Body of pancreas (tissue), 4 donors: ENCODE measurements around the gene CC2D2B. TPM values are rescaled to one million over a fixed set of nuclear protein-coding genes. Genes with fewer than 3 reads are reported as not detected.

Experiments used
- ATAC-seq: fragments of 150-250 bp; one replicate; pipeline ENCODE4 v1.9.1; 2016
- DNase-seq, 4 donors: peaks; one replicate each; pipeline ENCODE4 v3.0.0-alpha.2; 2019
- H3K27ac ChIP-seq, 4 donors: fragments of 200-600 bp; sonication (generic); 1 replicate in 3 of 4; 2 replicates in 1 of 4; pipeline versions ENCODE4 v1.5.1 to v1.6.1; 2016 to 2019; ENCODE audit warnings: mild to moderate bottlenecking in 1 of 4, mixed read lengths in 1 of 4, moderate library complexity in 1 of 4
- H3K27me3 ChIP-seq, 2 donors: fragments of 200-600 bp; sonication (generic); one replicate each; pipeline ENCODE4 v1.6.0; 2016; ENCODE audit warnings: mild to moderate bottlenecking in 1 of 2
- H3K36me3 ChIP-seq, 2 donors: fragments of 200-600 bp; sonication (generic); replicated peaks in 1 of 2; 2 replicates each; pipeline ENCODE4 v1.5.1; 2016; ENCODE audit warnings: low read depth in 2 of 2; ENCODE audit not compliant: insufficient read depth in 1 of 2
- H3K4me1 ChIP-seq: fragments of 200-600 bp; sonication (generic); one replicate; pipeline ENCODE4 v1.6.0; 2016
- H3K4me3 ChIP-seq, 2 donors: fragments of 200-600 bp; sonication (generic); 1 replicate in 1 of 2; 2 replicates in 1 of 2; pipeline ENCODE4 v1.5.1; 2016 to 2019
- H3K9me3 ChIP-seq, 3 donors: fragments of 200-600 bp; sonication (generic); 1 replicate in 2 of 3; 2 replicates in 1 of 3; pipeline ENCODE4 v1.5.1; 2016
- POLR2A ChIP-seq, 3 donors: fragments of 450-650 bp; IDR thresholded peaks; one replicate each; pipeline ENCODE4 v1.6.1; 2016; ENCODE audit warnings: antibody characterized with exemption in 3 of 3, mild to moderate bottlenecking in 2 of 3
- WGBS, 2 donors: methylation state at CpG; one replicate each; pipeline ENCODE4 v1.1.5; 2017; 5-methylcytosine and 5-hydroxymethylcytosine counted together
- intact Hi-C: fragments of 100-400 bp; cut with DNase I; formaldehyde crosslinking; loops from one replicate; pipeline ENCODE4 v1.15.1; 2023
- total RNA-seq, 2 donors: library from RNA; depleted of rRNA; stranded (reverse); fragments of >200 nt; gene quantifications; one replicate each; pipeline ENCODE4 v1.1.0, GENCODE V29; 2016
- TF ChIP-seq, protein P1 (sequence below), 7 experiments: fragments of 450-650 bp in 4 of 7; fragments of 200-600 bp in 3 of 7; sonication (generic) in 3 of 7; IDR thresholded peaks; one replicate each; pipeline ENCODE4 v1.5.1; 2016 to 2019; ENCODE audit warnings: antibody characterized with exemption in 7 of 7

CC2D2B gene
- total RNA-seq, 2 donors from 2014 or later = 0.99 to 3.4 TPM

DNA sequence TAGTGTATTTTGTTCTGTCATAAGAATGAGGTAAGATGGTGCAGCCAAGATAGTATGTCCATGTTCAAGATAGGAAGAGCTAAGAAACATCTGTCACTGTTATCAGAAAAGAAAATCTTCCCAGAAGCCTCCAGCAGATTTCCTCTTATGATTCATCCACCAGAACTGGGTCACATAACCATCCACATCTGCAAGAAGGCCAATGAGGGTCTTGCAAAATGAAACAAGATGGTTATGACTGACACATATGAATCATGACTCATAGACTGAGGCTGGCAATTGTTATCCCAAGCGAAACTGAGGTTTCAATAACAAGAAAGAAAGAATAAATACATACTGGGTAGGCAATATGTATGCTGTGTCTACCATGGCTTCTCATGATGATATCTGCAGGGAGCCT is 165.9 kb downstream of the CC2D2B start:
- Histone ChIP-seq H3K36me3 (no peaks in the 10 kb centered on the region), H3K27me3 (no peaks in the 10 kb centered on the region), H3K4me1 (no peaks in the 10 kb centered on the region), H3K9me3 (no peaks in the 10 kb centered on the region), H3K4me3 (no peak overlapping the region), H3K27ac (no peak overlapping the region)
- TF ChIP-seq, protein P1, sequence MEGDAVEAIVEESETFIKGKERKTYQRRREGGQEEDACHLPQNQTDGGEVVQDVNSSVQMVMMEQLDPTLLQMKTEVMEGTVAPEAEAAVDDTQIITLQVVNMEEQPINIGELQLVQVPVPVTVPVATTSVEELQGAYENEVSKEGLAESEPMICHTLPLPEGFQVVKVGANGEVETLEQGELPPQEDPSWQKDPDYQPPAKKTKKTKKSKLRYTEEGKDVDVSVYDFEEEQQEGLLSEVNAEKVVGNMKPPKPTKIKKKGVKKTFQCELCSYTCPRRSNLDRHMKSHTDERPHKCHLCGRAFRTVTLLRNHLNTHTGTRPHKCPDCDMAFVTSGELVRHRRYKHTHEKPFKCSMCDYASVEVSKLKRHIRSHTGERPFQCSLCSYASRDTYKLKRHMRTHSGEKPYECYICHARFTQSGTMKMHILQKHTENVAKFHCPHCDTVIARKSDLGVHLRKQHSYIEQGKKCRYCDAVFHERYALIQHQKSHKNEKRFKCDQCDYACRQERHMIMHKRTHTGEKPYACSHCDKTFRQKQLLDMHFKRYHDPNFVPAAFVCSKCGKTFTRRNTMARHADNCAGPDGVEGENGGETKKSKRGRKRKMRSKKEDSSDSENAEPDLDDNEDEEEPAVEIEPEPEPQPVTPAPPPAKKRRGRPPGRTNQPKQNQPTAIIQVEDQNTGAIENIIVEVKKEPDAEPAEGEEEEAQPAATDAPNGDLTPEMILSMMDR (IDR thresholded peaks at IDR 0.05) = no peak
- TF ChIP-seq POLR2A (IDR thresholded peaks at IDR 0.05) = no peak
- ATAC-seq = no peak
- intact Hi-C loops = no loop called here
- DNase-seq = no peak
- 81 to 87% methylated on average over 1 of the region's 1 CpG for WGBS, 2 donors

GRCh38 chr10:96074776-96075175 is 167.0 kb downstream of the CC2D2B start:
- intact Hi-C loops = no loop called here
- WGBS, 2 donors = 95 to 100% methylated on average over 3 of the region's 3 CpGs

GRCh38 chr10:96075977-96076376 is 168.2 kb downstream of the CC2D2B start:
- H3K9me3 ChIP-seq = no peaks in the 10 kb centered on the region
- H3K36me3 ChIP-seq = no peaks in the 10 kb centered on the region
- H3K27me3 ChIP-seq = no peaks in the 10 kb centered on the region
- no peak for ATAC-seq
- no peaks in the 10 kb centered on the region for H3K4me1 ChIP-seq
- intact Hi-C loops = no loop called here
- no peak for DNase-seq
- H3K4me3 ChIP-seq = no peak overlapping the region
- no peak overlapping the region for H3K27ac ChIP-seq
- 39 to 57% methylated on average over 2 of the region's 2 CpGs for WGBS, 2 donors
- TF ChIP-seq, protein P1 (IDR thresholded peaks at IDR 0.05) = no peak
- TF ChIP-seq POLR2A (IDR thresholded peaks at IDR 0.05) = no peak

More at GRCh38 chr10:96074776-96075175, 167.0 kb downstream of the CC2D2B start:
- Histone ChIP-seq H3K9me3 (no peaks in the 10 kb centered on the region), H3K27me3 (no peaks in the 10 kb centered on the region), H3K4me1 (no peaks in the 10 kb centered on the region), H3K36me3 (no peaks in the 10 kb centered on the region), H3K27ac (no peak overlapping the region), H3K4me3 (no peak overlapping the region)
- ATAC-seq = no peak
- TF ChIP-seq, protein P1 (IDR thresholded peaks at IDR 0.05) = no peak
- no peak for TF ChIP-seq POLR2A (IDR thresholded peaks at IDR 0.05)
- DNase-seq = no peak

DNA sequence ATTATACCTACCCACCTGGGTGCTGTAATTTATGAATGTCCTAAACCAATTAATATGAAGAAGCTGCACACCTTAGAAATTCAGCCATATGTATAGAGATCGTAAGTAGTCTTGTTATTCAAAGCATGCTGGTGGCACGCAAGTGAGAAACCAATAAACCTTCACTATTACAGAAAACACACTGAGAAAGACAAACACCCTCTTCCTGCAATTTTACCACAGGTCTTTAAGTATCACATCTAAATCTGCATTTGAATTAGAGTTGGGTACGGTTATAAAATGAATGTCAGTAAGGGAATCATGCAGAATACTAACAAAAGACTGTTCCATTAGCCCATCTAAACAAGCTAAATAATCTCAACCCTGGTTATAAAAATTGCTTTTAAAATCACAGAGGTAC is 169.4 kb downstream of the CC2D2B start:
- H3K27me3 ChIP-seq = no peaks in the 10 kb centered on the region
- H3K36me3 ChIP-seq = no peaks in the 10 kb centered on the region
- DNase-seq (no peak), ATAC-seq (no peak)
- TF ChIP-seq, protein P1 (IDR thresholded peaks at IDR 0.05) = no peak
- TF ChIP-seq POLR2A (IDR thresholded peaks at IDR 0.05) = no peak
- intact Hi-C loops = no loop called here
- H3K4me3 ChIP-seq = no peak overlapping the region
- no peak overlapping the region for H3K27ac ChIP-seq
- WGBS, 2 donors = 91 to 98% methylated on average over 3 of the region's 3 CpGs
- H3K9me3 ChIP-seq = no peaks in the 10 kb centered on the region
- H3K4me1 ChIP-seq = no peaks in the 10 kb centered on the region

GRCh38 chr10:96082153-96082552 is 174.4 kb downstream of the CC2D2B start:
- ATAC-seq (no peak), DNase-seq (no peak)
- Histone ChIP-seq H3K4me1 (no peaks in the 10 kb centered on the region), H3K27ac (no peak overlapping the region), H3K4me3 (no peak overlapping the region), H3K9me3 (no peaks in the 10 kb centered on the region), H3K27me3 (no peaks in the 10 kb centered on the region), H3K36me3 (no peaks in the 10 kb centered on the region)
- WGBS, 2 donors = 91 to 98% methylated on average over 2 of the region's 2 CpGs
- TF ChIP-seq, protein P1 (IDR thresholded peaks at IDR 0.05) = no peak
- no peak for TF ChIP-seq POLR2A (IDR thresholded peaks at IDR 0.05)
- intact Hi-C loops = no loop called here
